Stimulated activated CD8-positive, alpha-beta memory T cell treated with anti-CD3 and anti-CD28 coated beads, Interleukin-4, amount 100 ng/mL, for 1 hour (primary cell): ENCODE results near the gene HLA-DRA.

ENCODE experiments used
- DNase-seq, 2 donors: peaks; one replicate each; pipeline ENCODE4 v3.0.0-alpha.2; 2020; ENCODE audit warnings: low read depth in 2 of 2, low spot score in 1 of 2

HLA-DRA gene

GRCh38 chr6:32439602-32440214, at the start of gene HLA-DRA:
Gene HLA-DRA, plus strand, starts transcription at chr6:32439887. Its CDS starts 64 bp downstream, at chr6:32439951.
- no peak for DNase-seq

GRCh38 chr6:32391505-32391904, 48.2 kb upstream of the HLA-DRA start:
- DNase-seq: no peak

DNA sequence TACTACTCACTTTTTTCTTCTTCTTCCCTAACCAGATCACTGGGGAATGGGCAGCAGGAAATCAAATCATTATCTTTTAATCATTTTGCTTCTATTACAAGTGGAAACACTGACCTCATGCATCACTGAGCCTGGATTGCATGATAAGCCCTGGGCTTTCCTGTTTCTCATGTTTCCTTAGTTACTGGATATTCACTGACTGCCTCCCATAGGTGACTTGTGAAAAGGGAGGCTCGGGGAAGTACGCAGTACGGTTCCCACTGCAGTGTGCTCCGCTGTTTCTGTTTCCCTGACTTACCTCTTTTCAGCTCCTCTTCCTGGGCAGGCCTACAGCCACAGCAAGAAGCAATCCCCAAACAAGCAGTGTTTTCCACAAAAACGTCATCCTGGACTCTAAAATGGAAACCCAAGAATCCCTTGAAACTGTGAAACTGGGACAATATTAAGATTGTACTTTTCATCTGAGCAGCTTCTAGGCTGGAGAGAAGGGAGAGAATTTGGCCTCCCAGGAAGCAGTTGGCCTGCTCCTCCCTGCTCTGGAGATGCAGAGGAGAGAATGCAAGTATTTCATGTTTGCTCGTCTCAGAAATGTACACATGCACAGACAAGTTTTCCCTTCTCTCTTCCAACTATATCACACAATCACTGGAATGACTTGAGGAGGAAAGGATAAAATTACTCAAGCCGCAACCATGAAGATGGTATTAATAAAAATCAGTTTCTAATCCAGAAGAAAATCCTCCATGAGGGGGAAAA, 45.8 kb upstream of the HLA-DRA start:
- no peak for DNase-seq

DNA sequence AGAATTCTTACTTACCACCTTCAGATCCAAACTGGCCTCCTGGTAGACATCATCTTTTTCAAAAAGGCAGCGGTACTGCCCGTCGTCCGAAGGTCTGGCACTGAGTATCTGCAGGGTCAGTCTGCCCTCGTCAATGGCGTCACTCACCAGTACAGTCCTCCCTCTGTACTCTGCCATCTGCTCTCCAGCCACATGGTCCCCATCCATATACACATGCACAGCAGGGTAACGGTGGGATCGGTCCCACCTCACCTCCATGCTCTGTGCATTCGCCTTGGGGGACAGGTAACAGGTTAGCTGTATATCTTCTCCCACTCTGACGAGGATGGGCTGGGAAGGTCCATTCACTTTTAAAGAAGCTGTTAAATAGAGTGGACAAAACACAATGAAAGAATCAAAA, 43.7 kb upstream of the HLA-DRA start:
- no peak for DNase-seq

DNA sequence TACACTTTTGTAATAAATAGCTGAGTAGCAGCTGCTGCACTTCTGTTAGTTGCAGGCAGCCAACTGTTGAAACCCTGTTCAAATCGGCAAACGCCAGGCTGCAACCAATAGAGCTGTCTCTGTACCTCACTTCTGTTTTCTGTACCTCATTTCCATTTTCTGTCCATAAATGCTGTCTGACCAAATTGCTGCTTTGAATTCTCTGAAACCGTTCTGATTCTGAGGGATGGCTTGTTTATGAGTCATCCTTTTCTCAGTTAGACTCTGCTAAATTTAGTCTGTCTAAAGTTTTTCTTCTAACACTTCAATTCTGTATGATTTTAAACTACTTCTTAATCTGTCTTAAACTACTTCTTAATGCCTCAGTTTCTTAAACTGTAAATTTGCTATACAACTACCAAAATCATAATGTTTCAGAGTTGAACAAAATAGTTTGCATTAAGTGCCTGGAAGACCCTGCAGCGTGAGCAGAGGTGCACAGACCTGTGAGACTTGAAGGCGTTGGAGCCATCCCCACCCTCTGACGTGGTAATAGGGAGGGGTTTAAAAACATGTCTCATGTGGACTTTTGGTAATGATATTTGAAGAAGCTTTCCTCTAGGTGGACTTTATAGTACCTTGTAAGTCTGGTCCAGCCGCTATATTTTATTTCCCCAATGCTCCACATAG, 42.3 kb upstream of the HLA-DRA start:
- DNase-seq: no peak

GRCh38 chr6:32401284-32401963, 38.3 kb upstream of the HLA-DRA start:
- DNase-seq: no peak

GRCh38 chr6:32402812-32403211, 36.9 kb upstream of the HLA-DRA start:
- no peak for DNase-seq

- no peak for DNase-seq
Observed at GRCh38 chr6:32405656-32406055, 34.0 kb upstream of the HLA-DRA start.

DNA sequence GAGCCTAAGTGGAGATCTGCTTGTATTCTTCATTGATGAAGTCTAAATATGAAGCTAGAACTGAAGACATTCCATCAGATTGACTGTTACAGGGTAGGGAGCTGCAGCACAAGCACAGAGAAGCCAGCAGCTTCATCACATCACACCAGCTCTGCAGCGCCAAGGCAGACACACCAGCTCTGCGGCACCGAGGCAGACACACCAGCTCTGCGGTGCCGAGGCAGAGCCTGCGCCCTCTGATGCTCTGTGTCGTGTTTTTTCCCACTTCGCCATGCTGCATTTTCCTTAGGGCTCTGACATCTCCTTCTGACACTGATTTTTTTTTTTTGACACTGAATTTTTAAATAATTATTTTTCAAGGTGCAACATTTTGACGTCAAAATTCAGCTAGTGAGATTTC, 33.5 kb upstream of the HLA-DRA start:
- DNase-seq: no peak

DNA sequence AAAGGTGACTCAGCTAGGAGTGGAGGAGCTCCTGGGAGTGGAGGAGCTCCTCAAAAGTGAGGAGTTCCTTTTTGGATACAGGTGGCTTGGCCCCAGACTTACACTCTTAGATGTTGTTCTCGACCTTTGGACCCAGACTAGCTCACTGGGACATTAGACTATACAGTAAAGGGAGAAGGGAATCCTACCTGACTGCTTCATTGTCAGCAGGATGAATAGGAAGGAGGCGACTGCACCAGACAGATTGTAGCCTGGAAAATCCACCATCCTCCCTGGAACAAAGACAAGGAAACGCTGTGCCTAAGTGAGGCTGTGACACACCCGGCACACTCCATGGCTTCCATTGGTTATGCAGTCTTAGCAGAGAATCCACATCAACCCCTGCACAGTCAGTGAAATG, 32.8 kb upstream of the HLA-DRA start, which contains the start of gene BTNL2:
Gene BTNL2, minus strand, starts transcription at position 325 of the 400 bp plus-strand sequence. Its CDS starts 58 bp downstream, at position 267.
- DNase-seq: no peak

- DNase-seq: no peak
Observed at GRCh38 chr6:32410906-32411305, 28.8 kb upstream of the HLA-DRA start.

GRCh38 chr6:32411566-32412327, 27.9 kb upstream of the HLA-DRA start:
- DNase-seq: no peak

- peak; percentile 70 to 81 for DNase-seq
Observed at GRCh38 chr6:32413427-32414047, 26.1 kb upstream of the HLA-DRA start.

GRCh38 chr6:32415521-32416019, 24.1 kb upstream of the HLA-DRA start:
- DNase-seq: peak; percentile 53 to 69

- DNase-seq: no peak
Observed at GRCh38 chr6:32416036-32416435, 23.7 kb upstream of the HLA-DRA start.

DNA sequence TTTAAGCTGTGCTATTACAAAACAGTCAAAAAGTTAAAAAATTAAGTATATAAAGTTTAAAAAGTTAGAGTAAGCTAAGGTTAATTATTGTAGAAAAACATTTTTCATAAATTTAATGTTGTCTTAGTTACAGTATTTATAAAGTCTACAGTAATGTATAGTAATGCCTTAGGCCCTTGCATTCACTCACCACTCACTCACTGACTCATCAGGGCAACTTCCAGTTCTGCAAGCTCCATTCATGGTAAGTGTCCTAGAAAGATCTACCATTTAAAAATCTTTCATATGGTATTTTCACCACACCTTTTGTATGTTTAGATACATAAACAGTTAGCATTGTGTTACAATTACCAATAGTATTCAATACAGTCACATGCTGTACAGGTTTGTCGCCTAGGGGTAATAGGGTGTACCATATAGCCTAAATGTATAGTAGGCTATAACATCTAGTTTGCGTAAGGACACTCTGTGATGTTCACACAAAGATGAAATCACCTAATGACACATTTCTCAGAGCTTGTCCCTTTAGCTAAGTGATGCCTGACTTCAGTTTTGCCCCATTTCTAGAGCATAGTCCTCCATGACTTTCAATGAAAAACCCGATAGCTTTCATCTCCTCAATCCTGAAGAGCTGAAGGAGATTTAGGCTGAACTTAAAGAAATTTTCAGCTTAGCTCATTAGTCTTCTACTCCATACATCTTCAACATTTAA, 14.9 kb upstream of the HLA-DRA start:
- DNase-seq: no peak

GRCh38 chr6:32426338-32426737, 13.3 kb upstream of the HLA-DRA start:
- no peak for DNase-seq

DNA sequence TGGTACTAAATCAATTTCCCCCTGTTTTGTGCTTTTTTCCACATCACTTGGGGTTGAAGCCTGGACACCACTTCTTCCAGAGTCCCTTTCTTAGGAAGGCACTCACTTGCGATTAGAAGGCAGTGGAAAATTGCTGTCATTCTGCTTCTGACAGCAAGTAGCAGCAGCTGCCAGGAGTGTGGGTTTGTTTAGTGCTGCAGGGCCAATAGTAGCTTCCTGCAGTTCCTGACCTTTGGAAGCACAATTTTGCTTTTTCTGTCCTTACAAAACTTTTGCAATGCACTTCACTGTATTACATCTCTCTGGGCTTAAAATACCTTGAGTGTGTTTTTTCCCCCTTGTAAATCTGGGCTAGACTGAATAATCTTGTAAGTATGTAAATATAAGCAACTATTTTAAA, 12.5 kb upstream of the HLA-DRA start:
- DNase-seq: no peak

- DNase-seq: no peak
Observed at GRCh38 chr6:32427934-32428474, 11.7 kb upstream of the HLA-DRA start.
